Panc1 (cell line): ENCODE results near the gene TRDN.

Experiments used
- POLR2AphosphoS5 ChIP-seq: IDR thresholded peaks from 2 replicates; pipeline ENCODE4 v1.6.1; 2012; ENCODE audit warnings: mild to moderate bottlenecking, low read depth, low read length, moderate library complexity
- SIN3A ChIP-seq: IDR thresholded peaks from 2 replicates; pipeline ENCODE4 v1.6.1; 2012; ENCODE audit warnings: low read depth, mild to moderate bottlenecking, low read length, moderate library complexity, borderline replicate concordance; ENCODE audit not compliant: insufficient read depth
- TCF7L2 ChIP-seq: IDR thresholded peaks from 2 replicates; pipeline ENCODE4 v1.6.1; 2011; ENCODE audit warnings: mild to moderate bottlenecking, low read depth, low read length, inconsistent platforms
- TF ChIP-seq, protein P1 (sequence below): fragments of 450-650 bp; IDR thresholded peaks from 2 replicates; pipeline ENCODE4 v1.5.1; 2017; ENCODE audit warnings: mild to moderate bottlenecking
- TF ChIP-seq, protein P2 (sequence below), 2 experiments: IDR thresholded peaks; 2 replicates each; pipeline ENCODE4 v1.6.1; 2011 to 2012; ENCODE audit warnings: low read depth in 2 of 2, control low read depth in 1 of 2, low read length in 1 of 2, mild to moderate bottlenecking in 1 of 2, moderate library complexity in 1 of 2; ENCODE audit not compliant: insufficient read depth in 1 of 2

DNA sequence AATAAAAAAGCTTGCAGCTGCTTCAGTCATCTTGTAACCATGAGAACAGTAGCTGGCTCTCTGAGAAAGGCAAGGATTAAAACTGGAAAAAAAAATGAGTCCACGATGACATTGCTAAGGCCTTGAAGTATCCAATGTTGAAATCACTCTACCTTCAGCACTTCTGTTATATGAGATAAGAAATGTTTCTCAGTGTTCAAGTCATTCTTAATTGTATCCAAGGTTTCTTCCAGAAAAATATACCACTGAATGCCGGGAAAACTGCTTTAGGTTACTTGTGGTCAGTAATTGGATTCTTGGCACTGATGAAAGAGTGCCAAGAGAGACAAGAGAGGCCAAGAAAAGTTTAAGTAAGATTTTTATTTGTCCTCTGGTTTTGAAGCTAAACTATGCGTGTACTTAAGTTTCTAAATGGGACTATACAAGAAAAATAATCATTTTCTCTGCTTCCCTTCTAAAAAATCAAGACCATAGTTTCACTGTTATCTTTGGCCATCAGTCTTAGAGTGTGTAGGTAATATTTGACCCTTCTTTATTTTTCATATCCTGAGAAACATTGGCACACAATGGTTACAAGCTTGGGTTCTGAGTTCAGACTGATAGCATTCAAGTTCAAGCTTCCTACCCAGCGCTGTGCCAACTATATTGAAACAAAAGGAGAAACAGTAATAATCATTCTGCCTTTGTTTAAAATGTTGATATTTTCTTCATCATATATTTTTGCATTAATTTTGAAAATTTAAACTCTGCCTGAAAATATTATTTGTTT, 84.6 kb downstream of the TRDN start:
- TF ChIP-seq POLR2AphosphoS5 = no peak
- TF ChIP-seq, protein P1, sequence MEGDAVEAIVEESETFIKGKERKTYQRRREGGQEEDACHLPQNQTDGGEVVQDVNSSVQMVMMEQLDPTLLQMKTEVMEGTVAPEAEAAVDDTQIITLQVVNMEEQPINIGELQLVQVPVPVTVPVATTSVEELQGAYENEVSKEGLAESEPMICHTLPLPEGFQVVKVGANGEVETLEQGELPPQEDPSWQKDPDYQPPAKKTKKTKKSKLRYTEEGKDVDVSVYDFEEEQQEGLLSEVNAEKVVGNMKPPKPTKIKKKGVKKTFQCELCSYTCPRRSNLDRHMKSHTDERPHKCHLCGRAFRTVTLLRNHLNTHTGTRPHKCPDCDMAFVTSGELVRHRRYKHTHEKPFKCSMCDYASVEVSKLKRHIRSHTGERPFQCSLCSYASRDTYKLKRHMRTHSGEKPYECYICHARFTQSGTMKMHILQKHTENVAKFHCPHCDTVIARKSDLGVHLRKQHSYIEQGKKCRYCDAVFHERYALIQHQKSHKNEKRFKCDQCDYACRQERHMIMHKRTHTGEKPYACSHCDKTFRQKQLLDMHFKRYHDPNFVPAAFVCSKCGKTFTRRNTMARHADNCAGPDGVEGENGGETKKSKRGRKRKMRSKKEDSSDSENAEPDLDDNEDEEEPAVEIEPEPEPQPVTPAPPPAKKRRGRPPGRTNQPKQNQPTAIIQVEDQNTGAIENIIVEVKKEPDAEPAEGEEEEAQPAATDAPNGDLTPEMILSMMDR = no peak
- TF ChIP-seq, protein P2, sequence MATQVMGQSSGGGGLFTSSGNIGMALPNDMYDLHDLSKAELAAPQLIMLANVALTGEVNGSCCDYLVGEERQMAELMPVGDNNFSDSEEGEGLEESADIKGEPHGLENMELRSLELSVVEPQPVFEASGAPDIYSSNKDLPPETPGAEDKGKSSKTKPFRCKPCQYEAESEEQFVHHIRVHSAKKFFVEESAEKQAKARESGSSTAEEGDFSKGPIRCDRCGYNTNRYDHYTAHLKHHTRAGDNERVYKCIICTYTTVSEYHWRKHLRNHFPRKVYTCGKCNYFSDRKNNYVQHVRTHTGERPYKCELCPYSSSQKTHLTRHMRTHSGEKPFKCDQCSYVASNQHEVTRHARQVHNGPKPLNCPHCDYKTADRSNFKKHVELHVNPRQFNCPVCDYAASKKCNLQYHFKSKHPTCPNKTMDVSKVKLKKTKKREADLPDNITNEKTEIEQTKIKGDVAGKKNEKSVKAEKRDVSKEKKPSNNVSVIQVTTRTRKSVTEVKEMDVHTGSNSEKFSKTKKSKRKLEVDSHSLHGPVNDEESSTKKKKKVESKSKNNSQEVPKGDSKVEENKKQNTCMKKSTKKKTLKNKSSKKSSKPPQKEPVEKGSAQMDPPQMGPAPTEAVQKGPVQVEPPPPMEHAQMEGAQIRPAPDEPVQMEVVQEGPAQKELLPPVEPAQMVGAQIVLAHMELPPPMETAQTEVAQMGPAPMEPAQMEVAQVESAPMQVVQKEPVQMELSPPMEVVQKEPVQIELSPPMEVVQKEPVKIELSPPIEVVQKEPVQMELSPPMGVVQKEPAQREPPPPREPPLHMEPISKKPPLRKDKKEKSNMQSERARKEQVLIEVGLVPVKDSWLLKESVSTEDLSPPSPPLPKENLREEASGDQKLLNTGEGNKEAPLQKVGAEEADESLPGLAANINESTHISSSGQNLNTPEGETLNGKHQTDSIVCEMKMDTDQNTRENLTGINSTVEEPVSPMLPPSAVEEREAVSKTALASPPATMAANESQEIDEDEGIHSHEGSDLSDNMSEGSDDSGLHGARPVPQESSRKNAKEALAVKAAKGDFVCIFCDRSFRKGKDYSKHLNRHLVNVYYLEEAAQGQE (IDR thresholded peaks at IDR 0.05; ENCODE audit: insufficient read depth in 1 of 2, low read depth in 2 of 2, low read length in 1 of 2) = no peak
- TF ChIP-seq SIN3A = no peak
- no peak for TF ChIP-seq TCF7L2
